OCI-LY7 (cell line): ENCODE results near the gene TBX6. TPM values are rescaled to one million over a fixed set of nuclear protein-coding genes. Genes with fewer than 3 reads are reported as not detected.

ENCODE experiments used
- Bru-seq: library from RNA; stranded (reverse); fragments of 400-500 nt; gene quantifications from one replicate; lab custom pipeline; 2021; lab: Mats Ljungman, UMichigan
- BruChase-seq, 2 experiments: library from RNA; stranded (reverse); fragments of 400-500 nt; gene quantifications; one replicate each; lab custom pipeline; 2021; lab: Mats Ljungman, UMichigan
- BruUV-seq: library from RNA; stranded (reverse); fragments of 400-500 nt; replicated peaks from 2 replicates; lab custom pipeline; 2021; lab: Mats Ljungman, UMichigan
- CTCF ChIA-PET: fragments of 300-600 bp; sonication (Branson Sonifier 250); formaldehyde crosslinking; loops from one replicate; lab custom pipeline; 2022; ENCODE audit warnings: antibody characterized with exemption; ENCODE audit not compliant: unreplicated experiment; lab: Charles Lee
- POLR2A ChIA-PET: fragments of 300-600 bp; sonication (Branson Sonifier 250); formaldehyde crosslinking; loops from one replicate; lab custom pipeline; 2022; ENCODE audit warnings: antibody characterized with exemption; lab: Charles Lee
- DNase-seq: peaks from one replicate; pipeline ENCODE4 v3.0.0-alpha.2; 2015; ENCODE audit warnings: low spot score
- H2AFZ ChIP-seq: fragments of 200-600 bp; sonication (generic), shearing (Covaris generic); 2 replicates; pipeline ENCODE4 v1.6.1; 2014; ENCODE audit warnings: mild to moderate bottlenecking, antibody characterized with exemption, low read length, moderate library complexity
- H3K27ac ChIP-seq: fragments of 200-600 bp; sonication (generic); 2 replicates; pipeline ENCODE4 v1.5.1; 2014; ENCODE audit warnings: mixed run types, low read depth, mild to moderate bottlenecking, moderate library complexity, low read length, inconsistent platforms; ENCODE audit not compliant: poor library complexity, severe bottlenecking
- H3K36me3 ChIP-seq: fragments of 200-600 bp; sonication (generic); 2 replicates; pipeline ENCODE4 v1.6.1; 2014; ENCODE audit warnings: mild to moderate bottlenecking, antibody characterized with exemption, low read length, moderate library complexity, mixed read lengths; ENCODE audit not compliant: insufficient read depth
- H3K4me1 ChIP-seq: fragments of 200-600 bp; sonication (generic); 2 replicates; pipeline ENCODE4 v1.5.1; 2014; ENCODE audit warnings: mild to moderate bottlenecking, low read length; ENCODE audit not compliant: insufficient read depth, poor library complexity, severe bottlenecking
- H3K4me2 ChIP-seq: fragments of 200-600 bp; sonication (generic); 2 replicates; pipeline ENCODE4 v1.6.1; 2014; ENCODE audit warnings: mild to moderate bottlenecking, low read length
- H3K4me3 ChIP-seq: fragments of 200-600 bp; sonication (generic); 2 replicates; pipeline ENCODE4 v1.5.1; 2014; ENCODE audit warnings: mild to moderate bottlenecking, low read depth, low read length; ENCODE audit not compliant: poor library complexity, severe bottlenecking
- H3K79me2 ChIP-seq: fragments of 200-600 bp; sonication (generic); 2 replicates; pipeline ENCODE4 v1.6.1; 2016; ENCODE audit warnings: low read depth, mild to moderate bottlenecking, low read length, moderate library complexity, mixed read lengths; ENCODE audit not compliant: insufficient read depth
- H3K9me2 ChIP-seq: fragments of 200-600 bp; sonication (generic); 2 replicates; pipeline ENCODE4 v1.6.1; 2016; ENCODE audit warnings: mild to moderate bottlenecking, low read length, mixed read lengths; ENCODE audit not compliant: insufficient read depth
- H3K9me3 ChIP-seq: fragments of 200-600 bp; sonication (generic); 2 replicates; pipeline ENCODE4 v1.6.1; 2014; ENCODE audit warnings: mild to moderate bottlenecking, mixed run types, low read length, mixed read lengths
- H4K20me1 ChIP-seq: fragments of 200-600 bp; sonication (generic); 2 replicates; pipeline ENCODE4 v1.6.1; 2014; ENCODE audit warnings: mild to moderate bottlenecking, antibody characterized with exemption, low read length, moderate library complexity, mixed read lengths; ENCODE audit not compliant: insufficient read depth
- CTCF ChIP-seq: fragments of 200-600 bp; sonication (generic); conservative IDR thresholded peaks from 2 replicates; pipeline ENCODE4 v1.5.1; 2014; ENCODE audit warnings: mild to moderate bottlenecking, antibody characterized with exemption, low read length, moderate library complexity, mixed read lengths
- EZH2phosphoT487 ChIP-seq: fragments of 200-600 bp; sonication (generic); IDR thresholded peaks from 2 replicates; pipeline ENCODE4 v1.6.1; 2018; ENCODE audit warnings: low read depth, borderline replicate concordance, mild to moderate bottlenecking, mixed run types, antibody characterized with exemption, low read length, moderate library complexity, mixed read lengths
- intact Hi-C: fragments of 100-400 bp; cut with micrococcal nuclease; formaldehyde crosslinking; loops from one replicate; pipeline ENCODE4 v1.10.0; 2022; ENCODE audit not compliant: unreplicated experiment
- long read RNA-seq: library from polyadenylated mRNA; stranded (forward); transcript quantifications from one replicate; pipeline ENCODE4 v2.0.0, GENCODE V29; 2022
- total RNA-seq, 2 experiments: library from RNA; depleted of rRNA in 1 of 2; stranded (reverse); fragments of >200 nt in 1 of 2; shearing (Covaris generic) in 1 of 2; gene quantifications; 2 replicates each; pipeline ENCODE4 v1.2.3, GENCODE V29; 2014 to 2022

TBX6 gene
- total RNA-seq (2014; rRNA removed; shearing (Covaris generic)) (0.77 and 1.4 TPM in 2 replicates), total RNA-seq (2022) (3.7 and 4.5 TPM in 2 replicates), Bru-seq, nascent RNA (percentile 25 among the genes with signal in this experiment), BruChase-seq, experiment 1, labeled RNA remaining after a 6-hour chase (percentile 30 among the genes with signal in this experiment), BruChase-seq, experiment 2, labeled RNA remaining after a 2-hour chase (percentile 36 among the genes with signal in this experiment)
- long read RNA-seq, partial matches to known transcripts, result 4 of 5 reads
- long read RNA-seq, other reads (novel, unspliced or antisense), result 1 of 5 reads

GRCh38 chr16:30091474-30092372, at the start of gene TBX6:
TSS of gene TBX6 (minus strand) at chr16:30091924. CDS start at chr16:30091193, 731 bp downstream.
- ChIA-PET CTCF (interaction anchor here (0.5 to 1.7 kb wide), 9 partner anchors 15 to 215 kb away, joined by 3 to 5 read pairs (median 3); partner anchors contain the start of gene ALDOA), POLR2A (interaction anchor here (0.6 to 1.8 kb wide), 11 partner anchors 9 to 89 kb away, joined by 3 to 9 read pairs (median 4); partner anchors contain the start of gene PPP4C)
- H3K9me3 ChIP-seq, result peaks cover 4% of the 10 kb centered on the region; the same call in 1 of the 2 replicates
- intact Hi-C loops, result loop anchor here (1.0 to 10.0 kb wide), 4 partner anchors 16 to 313 kb away; partner anchors contain the start of genes ALDOA, PPP4C and ZNF771
- BruUV-seq, result no TSS peak
- TF ChIP-seq CTCF, result peak; percentile 61; the same call in 1 of the 2 replicates
- no peak for TF ChIP-seq EZH2phosphoT487
- H3K79me2 ChIP-seq, result no peaks in the 10 kb centered on the region
- H3K4me1 ChIP-seq, result peaks cover 35% of the 10 kb centered on the region
- H3K4me2 ChIP-seq, result peak within 1 kb of the TSS; percentile 92
- H3K4me3 ChIP-seq, result peak within 1 kb of the TSS; percentile 71
- H3K27ac ChIP-seq, result peak within 1 kb of the TSS; percentile 79
- H4K20me1 ChIP-seq, result no peaks in the 10 kb centered on the region
- peaks cover 7% of the 10 kb centered on the region for H3K36me3 ChIP-seq
- H3K9me2 ChIP-seq, result no peaks in the 10 kb centered on the region
- DNase-seq, result peak; percentile 96
- H2AFZ ChIP-seq, result peak within 1 kb of the TSS; percentile 84

GRCh38 chr16:30139583-30140481, 48.1 kb upstream of the TBX6 start:
- no peak for TF ChIP-seq CTCF
- TF ChIP-seq EZH2phosphoT487, result no peak
- no peaks in the 10 kb centered on the region for H3K9me3 ChIP-seq
- H4K20me1 ChIP-seq, result no peaks in the 10 kb centered on the region
- no peaks in the 10 kb centered on the region for H3K36me3 ChIP-seq
- H3K4me1 ChIP-seq, result peaks cover 14% of the 10 kb centered on the region
- ChIA-PET CTCF (no interaction called here), POLR2A (interaction anchor here (1.0 to 1.4 kb wide), 2 partner anchors 20 to 25 kb away, joined by 3 to 4 read pairs; no protein-coding TSS in a partner anchor)
- no peak for DNase-seq
- peak overlapping the region; percentile 79 for H2AFZ ChIP-seq
- H3K27ac ChIP-seq, result no peak overlapping the region
- H3K79me2 ChIP-seq, result no peaks in the 10 kb centered on the region
- no TSS peak for BruUV-seq
- no peak overlapping the region for H3K4me3 ChIP-seq
- peak overlapping the region; percentile 8; the same call in 1 of the 2 replicates for H3K4me2 ChIP-seq
- intact Hi-C loops, result no loop called here
- no peaks in the 10 kb centered on the region for H3K9me2 ChIP-seq
